OCI-LY7 (cell line): Measurements from ENCODE around the gene TRNT1. TPM values are rescaled to one million over a fixed set of nuclear protein-coding genes. Genes with fewer than 3 reads are reported as not detected.

Experiments used
- BruUV-seq: library from RNA; stranded (reverse); fragments of 400-500 nt; replicated peaks from 2 replicates; lab custom pipeline; 2021; lab: Mats Ljungman, UMichigan
- CTCF ChIA-PET: fragments of 300-600 bp; sonication (Branson Sonifier 250); formaldehyde crosslinking; loops from one replicate; lab custom pipeline; 2022; ENCODE audit warnings: antibody characterized with exemption; ENCODE audit not compliant: unreplicated experiment; lab: Charles Lee
- POLR2A ChIA-PET: fragments of 300-600 bp; sonication (Branson Sonifier 250); formaldehyde crosslinking; loops from one replicate; lab custom pipeline; 2022; ENCODE audit warnings: antibody characterized with exemption; lab: Charles Lee
- DNase-seq: peaks from one replicate; pipeline ENCODE4 v3.0.0-alpha.2; 2015; ENCODE audit warnings: low spot score
- H2AFZ ChIP-seq: fragments of 200-600 bp; sonication (generic), shearing (Covaris generic); 2 replicates; pipeline ENCODE4 v1.6.1; 2014; ENCODE audit warnings: mild to moderate bottlenecking, antibody characterized with exemption, low read length, moderate library complexity
- H3K27ac ChIP-seq: fragments of 200-600 bp; sonication (generic); 2 replicates; pipeline ENCODE4 v1.5.1; 2014; ENCODE audit warnings: mixed run types, low read depth, mild to moderate bottlenecking, moderate library complexity, low read length, inconsistent platforms; ENCODE audit not compliant: poor library complexity, severe bottlenecking
- H3K36me3 ChIP-seq: fragments of 200-600 bp; sonication (generic); 2 replicates; pipeline ENCODE4 v1.6.1; 2014; ENCODE audit warnings: mild to moderate bottlenecking, antibody characterized with exemption, low read length, moderate library complexity, mixed read lengths; ENCODE audit not compliant: insufficient read depth
- H3K4me1 ChIP-seq: fragments of 200-600 bp; sonication (generic); 2 replicates; pipeline ENCODE4 v1.5.1; 2014; ENCODE audit warnings: mild to moderate bottlenecking, low read length; ENCODE audit not compliant: insufficient read depth, poor library complexity, severe bottlenecking
- H3K4me2 ChIP-seq: fragments of 200-600 bp; sonication (generic); 2 replicates; pipeline ENCODE4 v1.6.1; 2014; ENCODE audit warnings: mild to moderate bottlenecking, low read length
- H3K4me3 ChIP-seq: fragments of 200-600 bp; sonication (generic); 2 replicates; pipeline ENCODE4 v1.5.1; 2014; ENCODE audit warnings: mild to moderate bottlenecking, low read depth, low read length; ENCODE audit not compliant: poor library complexity, severe bottlenecking
- H3K79me2 ChIP-seq: fragments of 200-600 bp; sonication (generic); 2 replicates; pipeline ENCODE4 v1.6.1; 2016; ENCODE audit warnings: low read depth, mild to moderate bottlenecking, low read length, moderate library complexity, mixed read lengths; ENCODE audit not compliant: insufficient read depth
- H3K9me2 ChIP-seq: fragments of 200-600 bp; sonication (generic); 2 replicates; pipeline ENCODE4 v1.6.1; 2016; ENCODE audit warnings: mild to moderate bottlenecking, low read length, mixed read lengths; ENCODE audit not compliant: insufficient read depth
- H3K9me3 ChIP-seq: fragments of 200-600 bp; sonication (generic); 2 replicates; pipeline ENCODE4 v1.6.1; 2014; ENCODE audit warnings: mild to moderate bottlenecking, mixed run types, low read length, mixed read lengths
- H4K20me1 ChIP-seq: fragments of 200-600 bp; sonication (generic); 2 replicates; pipeline ENCODE4 v1.6.1; 2014; ENCODE audit warnings: mild to moderate bottlenecking, antibody characterized with exemption, low read length, moderate library complexity, mixed read lengths; ENCODE audit not compliant: insufficient read depth
- EZH2phosphoT487 ChIP-seq: fragments of 200-600 bp; sonication (generic); IDR thresholded peaks from 2 replicates; pipeline ENCODE4 v1.6.1; 2018; ENCODE audit warnings: low read depth, borderline replicate concordance, mild to moderate bottlenecking, mixed run types, antibody characterized with exemption, low read length, moderate library complexity, mixed read lengths
- intact Hi-C: fragments of 100-400 bp; cut with micrococcal nuclease; formaldehyde crosslinking; loops from one replicate; pipeline ENCODE4 v1.10.0; 2022; ENCODE audit not compliant: unreplicated experiment
- total RNA-seq, 2 experiments: library from RNA; depleted of rRNA in 1 of 2; stranded (reverse); fragments of >200 nt in 1 of 2; shearing (Covaris generic) in 1 of 2; gene quantifications; 2 replicates each; pipeline ENCODE4 v1.2.3, GENCODE V29; 2014 to 2022
- TF ChIP-seq, protein P1 (sequence below): fragments of 200-600 bp; sonication (generic); conservative IDR thresholded peaks from 2 replicates; pipeline ENCODE4 v1.5.1; 2014; ENCODE audit warnings: mild to moderate bottlenecking, antibody characterized with exemption, low read length, moderate library complexity, mixed read lengths

Gene TRNT1
- total RNA-seq, 2 experiments from 2014 or later: 46.5 to 58.6 TPM

DNA sequence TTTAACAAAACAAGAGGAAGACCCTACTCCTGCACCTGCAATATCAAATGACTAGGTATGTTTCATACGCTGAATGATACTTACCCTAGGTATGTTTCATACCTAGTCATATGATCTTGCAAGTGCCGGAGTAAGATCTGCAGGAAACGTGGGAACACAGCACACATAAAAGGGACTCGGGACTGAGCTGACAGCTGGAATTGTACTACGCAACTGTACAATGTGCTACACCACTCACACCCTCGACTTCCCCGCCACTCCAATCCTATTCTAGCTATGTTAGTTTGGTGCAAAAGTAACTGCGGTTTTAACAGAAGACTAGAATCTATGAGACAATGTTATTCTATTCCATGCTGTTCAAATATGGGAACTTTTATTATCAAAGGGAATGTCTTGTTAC, 30.7 kb downstream of the TRNT1 start:
- no peaks in the 10 kb centered on the region for H3K9me3 ChIP-seq
- no peaks in the 10 kb centered on the region for H3K79me2 ChIP-seq
- intact Hi-C loops: no loop called here
- no peaks in the 10 kb centered on the region for H3K4me1 ChIP-seq
- no peaks in the 10 kb centered on the region for H4K20me1 ChIP-seq
- peaks cover 88% of the 10 kb centered on the region for H3K36me3 ChIP-seq
- no peak overlapping the region for H3K4me3 ChIP-seq
- ChIA-PET POLR2A (interaction anchor here (0.9 to 1.1 kb wide), 2 partner anchors 20 to 69 kb away, joined by 3 read pairs; no protein-coding TSS in a partner anchor), CTCF (no interaction called here)
- H3K27ac ChIP-seq: no peak overlapping the region
- TF ChIP-seq, protein P1, sequence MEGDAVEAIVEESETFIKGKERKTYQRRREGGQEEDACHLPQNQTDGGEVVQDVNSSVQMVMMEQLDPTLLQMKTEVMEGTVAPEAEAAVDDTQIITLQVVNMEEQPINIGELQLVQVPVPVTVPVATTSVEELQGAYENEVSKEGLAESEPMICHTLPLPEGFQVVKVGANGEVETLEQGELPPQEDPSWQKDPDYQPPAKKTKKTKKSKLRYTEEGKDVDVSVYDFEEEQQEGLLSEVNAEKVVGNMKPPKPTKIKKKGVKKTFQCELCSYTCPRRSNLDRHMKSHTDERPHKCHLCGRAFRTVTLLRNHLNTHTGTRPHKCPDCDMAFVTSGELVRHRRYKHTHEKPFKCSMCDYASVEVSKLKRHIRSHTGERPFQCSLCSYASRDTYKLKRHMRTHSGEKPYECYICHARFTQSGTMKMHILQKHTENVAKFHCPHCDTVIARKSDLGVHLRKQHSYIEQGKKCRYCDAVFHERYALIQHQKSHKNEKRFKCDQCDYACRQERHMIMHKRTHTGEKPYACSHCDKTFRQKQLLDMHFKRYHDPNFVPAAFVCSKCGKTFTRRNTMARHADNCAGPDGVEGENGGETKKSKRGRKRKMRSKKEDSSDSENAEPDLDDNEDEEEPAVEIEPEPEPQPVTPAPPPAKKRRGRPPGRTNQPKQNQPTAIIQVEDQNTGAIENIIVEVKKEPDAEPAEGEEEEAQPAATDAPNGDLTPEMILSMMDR: no peak
- no peak for TF ChIP-seq EZH2phosphoT487
- H2AFZ ChIP-seq: no peak overlapping the region
- DNase-seq: no peak
- H3K4me2 ChIP-seq: no peak overlapping the region
- no TSS peak for BruUV-seq
- H3K9me2 ChIP-seq: no peaks in the 10 kb centered on the region

DNA sequence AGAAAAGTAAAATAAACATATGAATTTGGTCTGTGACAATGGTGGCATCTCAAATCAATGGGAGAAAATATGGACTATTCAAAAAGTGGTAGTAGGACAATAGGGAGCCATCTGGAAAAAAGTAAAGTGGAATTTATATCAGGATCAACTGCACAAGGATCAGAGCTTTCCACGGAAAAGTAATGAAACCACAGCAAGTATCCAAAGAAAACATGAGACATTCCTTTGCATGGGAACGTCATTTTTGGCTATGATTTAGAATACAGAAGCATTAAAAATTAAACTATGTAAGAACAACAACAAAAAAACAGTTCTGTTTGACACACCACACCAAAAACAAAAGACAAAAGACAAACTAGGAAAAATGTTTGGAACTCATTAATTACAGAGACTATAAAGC, 34.1 kb downstream of the TRNT1 start:
- Histone ChIP-seq H3K27ac (no peak overlapping the region), H3K4me2 (no peak overlapping the region), H3K79me2 (no peaks in the 10 kb centered on the region), H3K9me2 (no peaks in the 10 kb centered on the region), H3K36me3 (peaks cover 86% of the 10 kb centered on the region), H3K9me3 (no peaks in the 10 kb centered on the region), H4K20me1 (no peaks in the 10 kb centered on the region), H2AFZ (no peak overlapping the region), H3K4me1 (no peaks in the 10 kb centered on the region), H3K4me3 (no peak overlapping the region)
- DNase-seq: no peak
- CTCF ChIA-PET: no interaction called here
- intact Hi-C loops: no loop called here
- POLR2A ChIA-PET: no interaction called here
- no TSS peak for BruUV-seq
- TF ChIP-seq, protein P1: no peak
- TF ChIP-seq EZH2phosphoT487: no peak

DNA sequence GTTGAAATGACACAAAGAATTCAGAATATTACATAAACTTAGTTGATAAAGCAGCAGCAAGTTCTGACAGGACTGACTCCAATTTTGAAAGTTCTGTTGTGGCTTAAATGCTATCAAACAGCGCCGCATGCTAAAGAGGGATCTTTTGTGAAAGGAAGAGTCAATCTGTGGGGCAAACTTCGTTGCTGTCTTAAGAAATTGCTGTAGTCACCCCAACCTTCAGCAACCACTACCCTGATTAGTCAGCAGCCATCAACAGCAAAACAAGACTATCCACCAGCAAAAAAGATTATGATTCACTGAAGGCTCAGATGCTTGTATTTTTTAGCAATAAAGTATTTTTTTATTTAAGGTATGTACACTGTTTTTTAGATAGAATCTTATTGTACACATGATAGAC, 38.5 kb downstream of the TRNT1 start:
- no peaks in the 10 kb centered on the region for H3K4me1 ChIP-seq
- no peak overlapping the region for H3K4me3 ChIP-seq
- no peak overlapping the region for H3K27ac ChIP-seq
- no peak overlapping the region for H3K4me2 ChIP-seq
- ChIA-PET POLR2A (no interaction called here), CTCF (no interaction called here)
- DNase-seq: no peak
- H3K9me2 ChIP-seq: no peaks in the 10 kb centered on the region
- peaks cover 78% of the 10 kb centered on the region for H3K36me3 ChIP-seq
- intact Hi-C loops: no loop called here
- no peak for TF ChIP-seq EZH2phosphoT487
- TF ChIP-seq, protein P1: no peak
- H3K9me3 ChIP-seq: no peaks in the 10 kb centered on the region
- H4K20me1 ChIP-seq: no peaks in the 10 kb centered on the region
- H2AFZ ChIP-seq: no peak overlapping the region
- BruUV-seq: no TSS peak
- no peaks in the 10 kb centered on the region for H3K79me2 ChIP-seq
